SK-N-MC (cell line): ENCODE data around the gene ESPL1.
"Not testable (repeated sequence)": the region's sequence is repeated elsewhere in the genome, so short reads cannot be mapped to it uniquely, and the experiment has no call there.

Experiments used
- DNase-seq: peaks from one replicate; pipeline ENCODE4 v3.0.0-alpha.2; 2011; ENCODE audit warnings: low read depth, low spot score
- H3K27ac ChIP-seq: fragments of 200-600 bp; sonication (generic); 2 replicates; pipeline ENCODE4 v1.5.1; 2016; ENCODE audit warnings: mixed run types
- H3K36me3 ChIP-seq: fragments of 200-600 bp; sonication (generic); 2 replicates; pipeline ENCODE4 v1.6.1; 2017; ENCODE audit warnings: antibody characterized with exemption, low read length, mixed read lengths; ENCODE audit not compliant: insufficient read depth
- H3K4me3 ChIP-seq: fragments of 200-600 bp; sonication (generic); 2 replicates; pipeline ENCODE4 v1.5.1; 2016
- H3K9ac ChIP-seq: fragments of 200-600 bp; sonication (generic); 2 replicates; pipeline ENCODE4 v1.8.0; 2017; ENCODE audit warnings: mixed run types, mixed read lengths; ENCODE audit not compliant: insufficient read length
- H3K9me3 ChIP-seq: fragments of 200-600 bp; sonication (generic); 2 replicates; pipeline ENCODE4 v1.6.1; 2017; ENCODE audit warnings: low read depth, mild to moderate bottlenecking, antibody characterized with exemption, low read length, moderate library complexity, mixed read lengths
- EZH2 ChIP-seq: fragments of 200-600 bp; sonication (generic); IDR thresholded peaks from one replicate; pipeline ENCODE4 v1.6.1; 2017; ENCODE audit warnings: antibody characterized with exemption
- FOXP2 ChIP-seq: optimal IDR thresholded peaks from 2 replicates; pipeline ENCODE3; 2011; ENCODE audit warnings: mild to moderate bottlenecking, moderate library complexity; ENCODE audit not compliant: insufficient read depth; ENCODE audit errors: extremely low read length, control extremely low read depth
- POLR2AphosphoS5 ChIP-seq: IDR thresholded peaks from 2 replicates; pipeline ENCODE4 v1.6.1; 2012; ENCODE audit warnings: mild to moderate bottlenecking, low read depth, low read length, borderline replicate concordance

The ESPL1 gene

GRCh38 chr12:53286448-53286847 lies 18.3 kb downstream of the ESPL1 start:
- H3K4me3 ChIP-seq = no peak overlapping the region
- TF ChIP-seq EZH2 (no peak), POLR2AphosphoS5 (no peak), FOXP2 (no peak)
- no peak overlapping the region for H3K27ac ChIP-seq
- H3K36me3 ChIP-seq = peaks cover 86% of the 10 kb centered on the region
- DNase-seq = no peak
- no peaks in the 10 kb centered on the region for H3K9me3 ChIP-seq
- H3K9ac ChIP-seq = no peak overlapping the region

- TF ChIP-seq POLR2AphosphoS5 = no peak
- TF ChIP-seq FOXP2 = no peak
- TF ChIP-seq EZH2 = no peak
- no peak overlapping the region for H3K4me3 ChIP-seq
- no peak overlapping the region for H3K9ac ChIP-seq
- H3K9me3 ChIP-seq = no peaks in the 10 kb centered on the region
- no peak for DNase-seq
- peaks cover 86% of the 10 kb centered on the region for H3K36me3 ChIP-seq
- H3K27ac ChIP-seq = no peak overlapping the region
These were observed 19.7 kb downstream of the ESPL1 start for GRCh38 chr12:53287741-53288216.

- no peak for DNase-seq
- Histone ChIP-seq H3K9ac (no peak overlapping the region), H3K4me3 (no peak overlapping the region), H3K36me3 (peaks cover 86% of the 10 kb centered on the region), H3K9me3 (no peaks in the 10 kb centered on the region), H3K27ac (no peak overlapping the region)
- TF ChIP-seq POLR2AphosphoS5 = no peak
- no peak for TF ChIP-seq FOXP2
- TF ChIP-seq EZH2 = no peak
These were observed 20.2 kb downstream of the ESPL1 start for GRCh38 chr12:53288322-53288721.

- no peak for DNase-seq
- Histone ChIP-seq H3K27ac (no peak overlapping the region), H3K9me3 (no peaks in the 10 kb centered on the region), H3K9ac (no peak overlapping the region), H3K36me3 (peaks cover 80% of the 10 kb centered on the region), H3K4me3 (no peak overlapping the region)
- TF ChIP-seq EZH2 (no peak), FOXP2 (no peak), POLR2AphosphoS5 (no peak)
These were observed 21.8 kb downstream of the ESPL1 start for GRCh38 chr12:53289891-53290290.

- Histone ChIP-seq H3K9ac (no peak overlapping the region), H3K4me3 (no peak overlapping the region), H3K27ac (no peak overlapping the region), H3K9me3 (no peaks in the 10 kb centered on the region), H3K36me3 (peaks cover 76% of the 10 kb centered on the region)
- no peak for TF ChIP-seq EZH2
- TF ChIP-seq FOXP2 = no peak
- TF ChIP-seq POLR2AphosphoS5 = no peak
- no peak for DNase-seq
These were observed 22.6 kb downstream of the ESPL1 start for GRCh38 chr12:53290661-53291060.

GRCh38 chr12:53292426-53292825 lies 24.3 kb downstream of the ESPL1 start:
- H3K36me3 ChIP-seq = peaks cover 73% of the 10 kb centered on the region
- no peak for DNase-seq
- TF ChIP-seq EZH2 = no peak
- no peak for TF ChIP-seq FOXP2
- no peak for TF ChIP-seq POLR2AphosphoS5
- H3K4me3 ChIP-seq = no peak overlapping the region
- H3K27ac ChIP-seq = no peak overlapping the region
- no peak overlapping the region for H3K9ac ChIP-seq
- no peaks in the 10 kb centered on the region for H3K9me3 ChIP-seq

GRCh38 chr12:53295070-53295890 lies 27.2 kb downstream of the ESPL1 start, which contains the start of gene PFDN5:
PFDN5 (plus strand) TSS chr12:53295542; CDS start chr12:53295568, 26 bp downstream.
- peaks cover 57% of the 10 kb centered on the region for H3K36me3 ChIP-seq
- peak within 1 kb of the TSS; percentile 86 for H3K27ac ChIP-seq
- TF ChIP-seq POLR2AphosphoS5 (peak; percentile 89), EZH2 (no peak)

GRCh38 chr12:53295891-53296219 lies 27.8 kb downstream of the ESPL1 start:
- Histone ChIP-seq H3K4me3 (peak overlapping the region; percentile 75), H3K27ac (no peak overlapping the region), H3K9ac (peak overlapping the region; percentile 76), H3K9me3 (no peaks in the 10 kb centered on the region), H3K36me3 (peaks cover 52% of the 10 kb centered on the region)
- DNase-seq = no peak
- TF ChIP-seq EZH2 = no peak

More at GRCh38 chr12:53295070-53295890, 27.2 kb downstream of the ESPL1 start, which contains the start of gene PFDN5:
- Histone ChIP-seq H3K9me3 (no peaks in the 10 kb centered on the region), H3K9ac (peak within 1 kb of the TSS; percentile 76), H3K4me3 (peak within 1 kb of the TSS; percentile 75)
- DNase-seq = peak; percentile 55

- H3K9ac ChIP-seq, H3K4me3 ChIP-seq, H3K27ac ChIP-seq, DNase-seq, H3K9me3 ChIP-seq: not testable (repeated sequence)
- peaks cover 50% of the 10 kb centered on the region for H3K36me3 ChIP-seq
These were observed 29.0 kb downstream of the ESPL1 start for GRCh38 chr12:53297106-53297505.
